ENCODE data around the gene GNG14. TPM values are rescaled to one million over a fixed set of nuclear protein-coding genes. Genes with fewer than 3 reads are reported as not detected.
"Not testable (repeated sequence)": the region's sequence is repeated elsewhere in the genome, so short reads cannot be mapped to it uniquely, and the experiment has no call there.

The GNG14 gene
- not detected for total RNA-seq

DNA sequence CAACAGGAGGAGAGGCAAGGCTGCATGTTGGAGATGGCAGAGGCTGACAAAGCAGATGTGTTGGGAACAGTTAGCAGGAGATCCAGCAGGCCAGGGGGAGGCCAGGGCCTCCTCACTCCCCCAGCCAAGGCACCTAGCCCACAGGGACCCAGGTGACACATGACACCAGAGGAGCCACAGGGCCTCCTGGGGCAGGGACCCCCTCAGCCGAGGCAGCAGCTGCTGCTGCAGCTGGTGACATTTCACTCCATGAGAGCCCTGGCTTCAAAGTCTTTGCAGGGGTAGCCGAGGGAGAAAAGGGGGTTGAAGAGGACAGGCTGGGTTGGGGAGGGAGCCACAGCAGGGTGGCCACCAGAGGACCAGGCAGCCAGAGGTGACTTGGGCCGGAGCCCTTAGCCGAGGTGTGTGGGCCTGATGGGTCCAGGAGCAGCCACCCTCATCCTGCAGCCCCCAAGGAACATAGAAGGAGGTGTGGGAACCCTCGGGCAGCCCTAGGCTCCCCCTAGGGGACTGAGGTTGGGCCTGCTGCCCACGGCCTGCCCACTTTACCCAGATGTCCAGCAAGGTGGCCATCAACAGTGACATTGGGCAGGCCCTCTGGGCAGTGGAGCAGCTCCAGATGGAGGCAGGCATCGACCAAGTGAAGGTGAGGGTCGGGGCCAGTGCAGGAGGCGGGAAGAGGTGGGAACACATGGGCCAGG lies at the start of gene GNG14:
GNG14 (plus strand) TSS at position 503 of the 701 bp plus-strand sequence; CDS start at position 554, 51 bp downstream.
- POLR2A ChIA-PET = interaction anchor here (0.7 kb wide), 1 partner anchor 57 kb away, joined by 6 read pairs; no protein-coding TSS in a partner anchor
- no peaks in the 10 kb centered on the region for H3K4me1 Mint-ChIP-seq
- no peak for DNase-seq
- no peaks in the 10 kb centered on the region for H3K27me3 Mint-ChIP-seq
- no peaks in the 10 kb centered on the region for H3K36me3 Mint-ChIP-seq
- no peak within 1 kb of the TSS for H3K27ac Mint-ChIP-seq
- H3K9me3 Mint-ChIP-seq = no peaks in the 10 kb centered on the region
- H3K4me3 Mint-ChIP-seq = no peak within 1 kb of the TSS
- ATAC-seq (ENCODE audit: low read depth) = no peak

DNA sequence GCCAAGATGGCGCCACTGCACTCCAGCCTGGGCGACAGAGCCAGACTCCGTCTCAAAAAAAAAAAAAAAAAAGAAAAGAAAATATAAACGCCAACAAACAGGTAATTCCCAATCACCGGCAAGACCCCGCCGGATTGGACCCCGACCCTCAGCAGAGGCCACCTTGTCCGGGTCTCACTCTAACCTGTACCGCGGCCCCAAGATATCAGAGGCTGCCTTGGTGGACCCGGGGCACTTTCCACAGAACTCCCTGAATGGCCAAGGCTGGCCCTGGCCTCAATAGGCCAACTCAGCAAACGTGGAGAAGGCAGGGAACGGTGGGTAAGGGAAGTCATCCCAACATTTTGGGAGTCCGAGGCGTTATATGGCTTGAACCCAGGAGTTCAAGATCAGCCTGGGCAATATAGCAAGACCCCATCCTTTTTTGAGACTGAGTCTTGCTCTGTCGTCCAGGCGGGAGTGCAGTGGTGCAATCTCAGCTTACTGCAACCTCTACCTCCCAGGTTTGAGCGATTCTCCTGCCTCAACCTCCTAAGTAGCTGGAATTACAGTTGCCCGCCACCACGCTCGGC lies 49.1 kb upstream of the GNG14 start:
- Mint-ChIP-seq H3K36me3 (peaks cover 21% of the 10 kb centered on the region), H3K27me3 (no peaks in the 10 kb centered on the region), H3K4me1 (peaks cover 10% of the 10 kb centered on the region), H3K4me3 (no peak overlapping the region), H3K27ac (no peak overlapping the region), H3K9me3 (no peaks in the 10 kb centered on the region)
- ATAC-seq (ENCODE audit: low read depth) = no peak
- POLR2A ChIA-PET = interaction anchor here (0.6 to 2.0 kb wide), 3 partner anchors 25 to 711 kb away, joined by 3 to 12 read pairs (median 3); no protein-coding TSS in a partner anchor
- no peak for DNase-seq

DNA sequence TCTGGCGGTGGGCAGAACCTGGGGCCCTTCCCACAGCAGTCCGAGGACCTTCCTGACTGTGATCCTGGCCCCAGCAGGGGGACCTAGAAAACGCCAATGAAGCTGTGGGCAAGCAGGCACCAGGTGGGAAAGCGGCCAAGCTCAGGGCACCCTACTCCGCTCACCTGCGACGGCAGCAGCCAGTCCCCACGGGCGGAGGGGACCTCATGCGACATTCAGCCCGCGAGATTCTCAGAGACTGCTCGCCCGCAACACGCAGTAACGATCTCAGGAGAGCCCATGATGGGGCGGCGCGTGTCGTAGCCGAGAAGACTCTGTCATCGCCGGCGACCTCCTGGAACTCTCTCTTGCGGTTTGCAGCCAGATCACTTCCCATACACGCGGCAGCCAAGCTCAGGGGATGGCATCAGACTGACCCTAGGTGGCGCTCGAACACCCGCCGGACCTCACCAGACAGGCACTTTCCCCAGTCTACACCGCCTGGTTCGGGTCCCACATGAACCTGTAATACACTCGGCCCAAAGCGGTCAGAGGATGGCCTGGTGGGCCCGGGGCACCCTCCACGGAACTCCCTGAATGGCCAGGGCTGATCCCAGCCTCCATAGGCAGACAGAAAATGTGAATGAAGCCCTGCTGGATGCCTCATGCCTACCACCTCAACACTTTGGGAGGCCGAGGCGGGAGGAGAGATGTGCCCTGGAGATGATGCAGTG lies 47.7 kb upstream of the GNG14 start:
- peak overlapping the region; percentile 84 for H3K27ac Mint-ChIP-seq
- POLR2A ChIA-PET = interaction anchor here (0.6 to 2.0 kb wide), 9 partner anchors 9 to 94 kb away, joined by 3 to 12 read pairs (median 3); partner anchors contain the start of genes MAN2B1, TRIR, WDR83 and ZNF490
- H3K4me3 Mint-ChIP-seq = peak overlapping the region; percentile 67
- peaks cover 16% of the 10 kb centered on the region for H3K36me3 Mint-ChIP-seq
- peak; percentile 85 for DNase-seq
- no peaks in the 10 kb centered on the region for H3K27me3 Mint-ChIP-seq
- H3K4me1 Mint-ChIP-seq = peaks cover 10% of the 10 kb centered on the region
- ATAC-seq (ENCODE audit: low read depth) = peak; percentile 95
- H3K9me3 Mint-ChIP-seq = no peaks in the 10 kb centered on the region

DNA sequence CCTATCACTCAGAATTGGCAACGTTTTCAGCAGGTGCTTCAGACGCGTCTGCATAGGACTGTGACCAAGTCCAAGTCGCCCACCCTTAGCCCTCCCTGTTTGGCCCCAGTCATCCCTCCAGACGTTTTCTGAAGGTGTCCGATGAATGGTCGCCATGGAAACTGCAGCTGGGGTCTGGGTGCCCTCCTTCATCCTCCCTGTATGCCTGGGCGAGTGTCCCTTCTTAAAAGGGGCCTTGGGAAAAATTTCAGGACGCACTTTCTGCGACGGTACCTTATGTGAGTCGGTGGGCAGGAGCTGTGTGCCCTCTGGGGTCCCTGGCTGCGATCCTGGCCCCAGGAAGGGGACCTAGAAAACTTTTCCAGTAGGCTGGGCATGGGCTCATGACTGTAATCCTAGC lies 46.3 kb upstream of the GNG14 start:
- no peak overlapping the region for H3K27ac Mint-ChIP-seq
- POLR2A ChIA-PET = no interaction called here
- H3K27me3 Mint-ChIP-seq = no peaks in the 10 kb centered on the region
- DNase-seq (no peak), ATAC-seq (ENCODE audit: low read depth) (no peak)
- no peaks in the 10 kb centered on the region for H3K9me3 Mint-ChIP-seq
- no peak overlapping the region for H3K4me3 Mint-ChIP-seq
- H3K36me3 Mint-ChIP-seq = peaks cover 12% of the 10 kb centered on the region
- H3K4me1 Mint-ChIP-seq = peaks cover 8% of the 10 kb centered on the region

DNA sequence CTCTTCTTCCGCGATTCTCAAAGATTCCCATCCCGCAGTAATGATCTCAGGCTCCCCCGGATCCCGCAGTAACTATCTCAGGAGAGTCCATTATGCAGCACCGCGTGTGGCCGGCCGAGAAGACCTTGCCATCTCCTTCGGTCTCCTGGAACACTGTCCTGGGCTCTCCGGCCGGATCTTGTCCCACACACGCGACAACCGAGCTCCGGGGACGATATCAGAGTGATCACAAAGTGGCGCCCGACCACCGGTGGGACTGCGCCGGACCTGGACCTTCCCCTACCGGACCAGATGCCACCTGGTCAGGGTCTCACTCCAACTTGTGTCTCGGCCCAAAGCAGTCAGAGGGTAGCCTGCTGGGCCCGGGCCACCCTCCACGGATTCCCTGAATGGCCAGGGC lies 45.3 kb upstream of the GNG14 start:
- peaks cover 7% of the 10 kb centered on the region for H3K36me3 Mint-ChIP-seq
- POLR2A ChIA-PET = no interaction called here
- no peaks in the 10 kb centered on the region for H3K27me3 Mint-ChIP-seq
- H3K9me3 Mint-ChIP-seq = no peaks in the 10 kb centered on the region
- no peak overlapping the region for H3K27ac Mint-ChIP-seq
- H3K4me3 Mint-ChIP-seq = no peak overlapping the region
- no peak for ATAC-seq (ENCODE audit: low read depth)
- H3K4me1 Mint-ChIP-seq = peaks cover 12% of the 10 kb centered on the region
- no peak for DNase-seq

DNA sequence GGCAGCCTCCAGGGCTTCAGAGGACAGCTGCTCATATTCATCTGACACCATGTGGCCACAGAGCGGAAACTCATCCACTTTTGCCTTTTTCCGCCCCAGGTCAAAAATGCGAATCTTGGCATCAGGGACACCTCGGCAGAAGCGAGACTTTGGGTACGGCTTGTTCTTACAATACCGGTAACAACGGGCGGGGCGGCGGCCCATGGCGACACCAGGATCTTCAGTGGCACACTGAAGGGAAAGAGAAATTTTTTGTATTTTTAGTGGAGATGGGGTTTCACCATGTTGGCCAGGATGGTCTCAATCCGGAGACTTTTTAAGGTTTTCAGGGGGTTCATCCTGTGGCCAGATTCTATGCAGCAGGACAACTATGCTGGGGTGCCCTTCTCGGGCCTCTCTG lies 44.1 kb upstream of the GNG14 start:
- Mint-ChIP-seq H3K36me3 (peaks cover 11% of the 10 kb centered on the region), H3K4me1 (peaks cover 13% of the 10 kb centered on the region)
- H3K9me3 Mint-ChIP-seq; H3K27me3 Mint-ChIP-seq; POLR2A ChIA-PET; DNase-seq; ATAC-seq (ENCODE audit: low read depth); H3K4me3 Mint-ChIP-seq; H3K27ac Mint-ChIP-seq: not testable (repeated sequence)

DNA sequence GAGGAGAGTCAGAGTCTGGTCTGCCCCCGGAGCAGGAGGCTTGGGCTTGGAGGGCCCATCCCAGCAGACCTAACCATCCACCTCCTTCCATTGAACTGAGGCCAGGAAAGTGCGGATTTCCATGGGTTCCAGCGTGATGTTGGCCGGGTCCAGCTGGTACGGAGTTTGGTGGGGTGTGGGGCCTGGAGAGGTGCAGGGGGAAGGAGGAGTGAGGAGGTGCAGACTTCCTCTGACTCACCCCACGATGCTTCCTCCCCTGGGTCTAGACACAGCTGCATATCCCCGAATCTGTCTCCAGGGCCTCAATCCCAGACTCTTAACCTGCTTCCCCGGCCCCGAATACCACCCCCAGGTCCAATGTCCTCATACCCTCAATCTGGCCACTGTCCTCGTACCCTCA lies 41.2 kb upstream of the GNG14 start:
- DNase-seq (no peak), ATAC-seq (ENCODE audit: low read depth) (no peak)
- peak overlapping the region; percentile 42 for H3K27ac Mint-ChIP-seq
- peaks cover 25% of the 10 kb centered on the region for H3K36me3 Mint-ChIP-seq
- H3K4me3 Mint-ChIP-seq = no peak overlapping the region
- no peaks in the 10 kb centered on the region for H3K27me3 Mint-ChIP-seq
- H3K4me1 Mint-ChIP-seq = peaks cover 7% of the 10 kb centered on the region
- POLR2A ChIA-PET = no interaction called here
- no peaks in the 10 kb centered on the region for H3K9me3 Mint-ChIP-seq

DNA sequence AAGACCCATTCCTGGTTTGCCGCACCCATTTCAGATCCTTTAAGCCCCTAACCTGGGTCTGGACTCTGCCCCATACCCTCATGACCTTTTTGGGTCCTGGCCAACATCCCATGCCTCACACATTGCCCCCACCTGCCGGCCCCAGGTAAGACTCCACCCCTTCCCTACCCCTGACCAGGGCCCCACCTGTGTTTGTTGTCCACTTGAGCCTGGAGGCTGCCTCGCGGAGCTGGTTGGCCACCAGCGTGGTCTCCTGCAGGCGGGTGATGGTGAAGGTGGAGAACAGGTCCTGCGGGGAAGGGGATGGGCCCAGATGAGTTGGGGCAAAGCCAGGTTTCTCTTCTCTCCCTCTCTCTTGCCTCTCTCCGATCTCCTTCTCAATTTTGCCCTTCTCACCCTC lies 40.8 kb upstream of the GNG14 start:
- ATAC-seq (ENCODE audit: low read depth) = no peak
- no peak overlapping the region for H3K27ac Mint-ChIP-seq

DNA sequence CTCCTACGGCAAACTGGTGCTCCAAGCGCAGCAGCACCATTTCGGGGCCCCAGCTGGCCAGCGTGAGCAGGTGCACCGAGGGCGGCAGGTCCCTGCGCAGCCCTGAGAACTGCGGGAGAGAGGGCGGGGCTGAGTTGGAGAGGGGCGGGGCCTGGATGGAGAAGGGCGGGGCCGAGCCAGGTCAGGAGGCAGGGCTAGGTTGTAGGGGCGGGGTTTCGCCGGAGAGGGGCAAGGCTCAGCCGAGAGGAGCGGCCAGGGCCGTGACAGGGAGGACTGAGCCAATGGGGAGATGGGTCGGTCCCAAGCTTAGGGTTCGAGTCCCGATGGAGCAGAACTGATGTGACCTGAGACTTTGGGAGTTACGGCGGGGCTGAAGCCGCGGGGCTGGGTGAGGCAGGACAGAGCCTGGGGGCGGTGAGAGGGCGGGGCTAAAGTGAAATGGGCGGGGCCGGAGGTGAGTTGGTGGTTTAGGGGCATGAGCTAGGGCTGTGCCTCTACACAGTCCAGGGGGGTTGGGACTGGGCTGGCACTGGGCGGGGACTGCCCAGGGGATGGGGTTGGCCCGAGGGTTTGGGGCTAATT lies 40.2 kb upstream of the GNG14 start:
- H3K4me3 Mint-ChIP-seq = no peak overlapping the region
- no peaks in the 10 kb centered on the region for H3K27me3 Mint-ChIP-seq
- ATAC-seq (ENCODE audit: low read depth) (peak; percentile 34), DNase-seq (peak; percentile 50)
- no peaks in the 10 kb centered on the region for H3K9me3 Mint-ChIP-seq
- POLR2A ChIA-PET = no interaction called here
- no peak overlapping the region for H3K27ac Mint-ChIP-seq
- peaks cover 32% of the 10 kb centered on the region for H3K36me3 Mint-ChIP-seq
- H3K4me1 Mint-ChIP-seq = peaks cover 7% of the 10 kb centered on the region

More for the DNA sequence above, 40.8 kb upstream of the GNG14 start:
- Mint-ChIP-seq H3K4me3 (no peak overlapping the region), H3K9me3 (no peaks in the 10 kb centered on the region), H3K27me3 (no peaks in the 10 kb centered on the region), H3K36me3 (peaks cover 29% of the 10 kb centered on the region), H3K4me1 (peaks cover 7% of the 10 kb centered on the region)
- no peak for DNase-seq
- POLR2A ChIA-PET = no interaction called here

DNA sequence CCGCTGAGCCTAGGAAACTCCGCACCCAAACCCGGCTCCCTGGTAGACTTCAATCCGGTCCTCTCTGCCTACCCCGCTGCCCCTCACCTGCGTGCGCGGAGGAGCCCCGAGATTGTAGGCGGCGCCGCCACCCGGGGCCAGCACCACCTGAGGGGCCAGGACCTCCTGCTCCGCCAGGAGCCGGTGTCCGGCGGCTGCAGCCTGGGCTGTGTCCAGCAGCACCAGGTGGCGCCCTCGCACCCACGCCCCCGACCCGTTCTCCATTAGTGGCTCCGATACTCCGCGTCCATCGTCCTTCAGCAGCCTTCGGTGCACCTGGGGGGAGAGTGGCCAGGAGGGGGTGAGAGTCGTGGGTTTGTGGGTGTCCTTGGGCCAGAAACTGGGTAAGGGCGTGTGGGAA lies 39.7 kb upstream of the GNG14 start:
- H3K4me1 Mint-ChIP-seq = peaks cover 7% of the 10 kb centered on the region
- no peak for ATAC-seq (ENCODE audit: low read depth)
- H3K4me3 Mint-ChIP-seq = no peak overlapping the region
- H3K27ac Mint-ChIP-seq = no peak overlapping the region
- POLR2A ChIA-PET = no interaction called here
- H3K36me3 Mint-ChIP-seq = peaks cover 32% of the 10 kb centered on the region
- H3K27me3 Mint-ChIP-seq = no peaks in the 10 kb centered on the region
- DNase-seq = no peak
- H3K9me3 Mint-ChIP-seq = no peaks in the 10 kb centered on the region

DNA sequence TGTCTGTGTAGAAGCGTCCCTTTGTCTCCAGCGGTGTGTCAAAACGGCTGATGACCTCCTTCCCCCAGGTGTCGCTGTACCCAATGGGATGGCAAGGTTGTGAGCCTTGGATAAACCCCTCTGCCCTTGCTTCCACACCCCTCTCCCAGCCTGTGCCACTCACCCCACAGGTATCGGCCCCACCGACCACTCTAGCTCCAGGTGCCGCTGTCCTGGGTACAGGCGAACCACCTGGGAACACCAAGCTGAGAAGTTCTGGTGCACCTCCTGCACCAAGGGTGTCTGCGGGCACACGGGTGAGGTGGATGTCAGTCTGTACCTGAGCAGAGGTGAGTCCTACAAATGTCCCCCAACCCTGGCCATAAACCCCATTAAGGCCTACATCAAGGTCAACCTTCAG lies 37.9 kb upstream of the GNG14 start:
- peaks cover 7% of the 10 kb centered on the region for H3K4me1 Mint-ChIP-seq
- peaks cover 34% of the 10 kb centered on the region for H3K36me3 Mint-ChIP-seq
- ATAC-seq (ENCODE audit: low read depth) (no peak), DNase-seq (no peak)
- POLR2A ChIA-PET = no interaction called here
- no peak overlapping the region for H3K4me3 Mint-ChIP-seq
- H3K27me3 Mint-ChIP-seq = no peaks in the 10 kb centered on the region
- H3K9me3 Mint-ChIP-seq = no peaks in the 10 kb centered on the region
- no peak overlapping the region for H3K27ac Mint-ChIP-seq

DNA sequence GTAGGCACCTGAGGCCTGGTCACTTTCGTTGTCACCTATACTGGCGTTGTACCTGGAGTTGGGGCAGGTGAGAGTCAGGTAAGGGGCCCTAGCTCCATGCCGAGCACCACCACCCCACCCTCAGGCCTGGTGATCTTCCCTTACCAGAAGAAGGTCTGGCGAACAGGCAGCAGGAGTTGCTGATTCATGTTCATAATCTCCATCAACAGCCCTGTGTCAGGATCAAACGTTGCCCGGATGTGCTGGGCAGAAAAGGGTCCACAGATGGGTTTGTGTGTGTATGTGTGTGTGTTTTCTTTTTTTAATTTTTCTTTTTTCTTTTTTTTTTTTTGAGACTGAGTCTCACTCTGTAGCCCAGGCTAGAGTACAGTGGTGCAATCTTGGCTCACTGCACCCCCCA lies 35.6 kb upstream of the GNG14 start:
- DNase-seq (no peak), ATAC-seq (ENCODE audit: low read depth) (no peak)
- Mint-ChIP-seq H3K36me3 (peaks cover 44% of the 10 kb centered on the region), H3K9me3 (no peaks in the 10 kb centered on the region), H3K27ac (no peak overlapping the region), H3K4me1 (peaks cover 4% of the 10 kb centered on the region), H3K27me3 (no peaks in the 10 kb centered on the region), H3K4me3 (no peak overlapping the region)
- POLR2A ChIA-PET = no interaction called here

DNA sequence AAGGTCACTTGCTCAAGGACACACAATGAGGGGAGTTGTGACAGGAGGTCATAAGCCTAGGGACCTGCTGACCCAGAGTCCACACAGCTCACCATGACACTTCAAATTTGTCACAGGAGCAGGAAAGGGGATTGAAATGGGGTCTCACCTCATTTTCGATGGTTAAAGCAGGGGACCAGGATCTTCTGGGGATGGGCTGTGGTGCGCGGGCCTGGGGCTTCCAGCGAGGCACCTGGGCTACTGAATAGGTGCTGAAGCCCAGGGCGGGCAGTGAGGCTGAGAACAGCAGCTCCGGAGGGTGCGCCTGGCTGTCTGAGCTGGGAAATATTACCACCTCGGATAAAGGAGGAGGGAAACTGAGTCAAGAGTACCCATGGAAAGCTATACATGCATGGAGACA lies 32.3 kb upstream of the GNG14 start:
- POLR2A ChIA-PET = no interaction called here
- ATAC-seq (ENCODE audit: low read depth) = no peak
- H3K4me3 Mint-ChIP-seq = no peak overlapping the region
- no peak for DNase-seq
- H3K4me1 Mint-ChIP-seq = no peaks in the 10 kb centered on the region
- no peaks in the 10 kb centered on the region for H3K9me3 Mint-ChIP-seq
- no peak overlapping the region for H3K27ac Mint-ChIP-seq
- peaks cover 39% of the 10 kb centered on the region for H3K36me3 Mint-ChIP-seq
- H3K27me3 Mint-ChIP-seq = no peaks in the 10 kb centered on the region
